ENCODE results near the gene CTNNB1.

- no peak for TF ChIP-seq CTCF (IDR thresholded peaks at IDR 0.05)
- TF ChIP-seq POLR2AphosphoS5 (IDR thresholded peaks at IDR 0.05): peak in 1 of 3 donors; percentile 48
These were observed 35.9 kb upstream of the CTNNB1 start for GRCh38 chr3:41163421-41163820.
